ENCODE measurements around the gene ATF6. TPM values are rescaled to one million over a fixed set of nuclear protein-coding genes. Genes with fewer than 3 reads are reported as not detected.

The ATF6 gene
- polyA plus RNA-seq, 2 of the 4 experiments (the other 2 are of a cell fraction): 8.6 to 28.0 TPM

DNA sequence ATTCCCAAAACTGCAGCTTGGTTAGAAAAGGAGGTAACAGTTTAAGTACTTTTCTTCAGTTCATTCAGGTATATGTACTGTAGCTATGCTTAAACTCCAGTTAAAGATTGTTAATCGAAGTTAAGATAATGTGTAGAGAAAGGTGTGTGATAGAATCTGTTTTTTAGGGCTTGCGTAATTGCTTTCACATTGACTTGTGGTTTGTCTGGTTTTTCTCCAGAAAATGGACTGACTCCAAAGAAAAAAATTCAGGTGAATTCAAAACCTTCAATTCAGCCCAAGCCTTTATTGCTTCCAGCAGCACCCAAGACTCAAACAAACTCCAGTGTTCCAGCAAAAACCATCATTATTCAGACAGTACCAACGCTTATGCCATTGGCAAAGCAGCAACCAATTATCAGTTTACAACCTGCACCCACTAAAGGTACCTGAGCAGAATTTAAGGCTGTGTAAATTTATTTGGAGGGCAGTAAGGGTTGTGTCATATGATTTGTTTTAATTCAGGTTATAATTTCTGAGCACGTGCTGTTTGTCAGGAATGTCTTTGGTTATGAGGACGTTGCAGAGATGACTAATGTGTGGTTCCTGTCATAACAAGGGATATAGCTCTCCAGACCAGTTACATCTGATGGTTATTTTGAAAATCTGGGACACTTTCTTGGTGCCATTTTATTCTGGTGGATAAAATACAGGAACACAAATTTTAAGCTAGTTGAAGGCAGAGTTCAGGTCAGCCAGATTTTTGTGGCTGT lies 26.0 kb downstream of the ATF6 start:
- FAIRE-seq (no peak), ATAC-seq (0 out of 6 replicates have a peak, but pooled peaks of 1 of the 2 experiments have one; percentile 16), DNase-seq (ENCODE audit: low read depth in 1 of 2, low spot score in 1 of 2) (no peak)
- ChIA-PET POLR2A (interaction anchor here (1.3 kb wide), 1 partner anchor 245 kb away, joined by 15 read pairs; no protein-coding TSS in a partner anchor), CTCF (interaction anchor here (0.6 to 11.2 kb wide), 49 partner anchors 9 to 898 kb away, joined by 3 to 262 read pairs (median 4); partner anchors contain the start of genes NOS1AP and OLFML2B)
- no peak overlapping the region for H3K4me2 ChIP-seq
- WGBS (ENCODE audit: missing lambda C conversion rate): 81% methylated on average over 5 of the region's 5 CpGs
- no peak for TF ChIP-seq CHD2 (IDR thresholded peaks at IDR 0.05; ENCODE audit: low read length, partially characterized antibody)
- no peak for TF ChIP-seq RNF2 (IDR thresholded peaks at IDR 0.05; ENCODE audit: borderline replicate concordance, low read depth)
- no peak for TF ChIP-seq RARB (CRISPR knock-in tag; IDR thresholded peaks at IDR 0.05)
- TF ChIP-seq EP300 (IDR thresholded peaks at IDR 0.05): no peak
- no peak for TF ChIP-seq POLR2AphosphoS2 (conservative IDR thresholded peaks at IDR 0.05; ENCODE audit: low read length)
- TF ChIP-seq SREBF2 (IDR thresholded peaks at IDR 0.05): no peak
- no peak for TF ChIP-seq KDM5A (IDR thresholded peaks at IDR 0.05)
- TF ChIP-seq HOXA7 (CRISPR knock-in tag; IDR thresholded peaks at IDR 0.05): no peak
- TF ChIP-seq, protein P1, sequence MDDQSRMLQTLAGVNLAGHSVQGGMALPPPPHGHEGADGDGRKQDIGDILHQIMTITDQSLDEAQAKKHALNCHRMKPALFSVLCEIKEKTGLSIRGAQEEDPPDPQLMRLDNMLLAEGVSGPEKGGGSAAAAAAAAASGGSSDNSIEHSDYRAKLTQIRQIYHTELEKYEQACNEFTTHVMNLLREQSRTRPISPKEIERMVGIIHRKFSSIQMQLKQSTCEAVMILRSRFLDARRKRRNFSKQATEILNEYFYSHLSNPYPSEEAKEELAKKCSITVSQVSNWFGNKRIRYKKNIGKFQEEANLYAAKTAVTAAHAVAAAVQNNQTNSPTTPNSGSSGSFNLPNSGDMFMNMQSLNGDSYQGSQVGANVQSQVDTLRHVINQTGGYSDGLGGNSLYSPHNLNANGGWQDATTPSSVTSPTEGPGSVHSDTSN (IDR thresholded peaks at IDR 0.05): no peak
- TF ChIP-seq ZNF302 (CRISPR knock-in tag; IDR thresholded peaks at IDR 0.05): no peak
- no peak for TF ChIP-seq EHF (CRISPR knock-in tag; IDR thresholded peaks at IDR 0.05)
- TF ChIP-seq BHLHE40 (IDR thresholded peaks at IDR 0.05; ENCODE audit: low read depth, low read length): no peak
- TF ChIP-seq, protein P2, sequence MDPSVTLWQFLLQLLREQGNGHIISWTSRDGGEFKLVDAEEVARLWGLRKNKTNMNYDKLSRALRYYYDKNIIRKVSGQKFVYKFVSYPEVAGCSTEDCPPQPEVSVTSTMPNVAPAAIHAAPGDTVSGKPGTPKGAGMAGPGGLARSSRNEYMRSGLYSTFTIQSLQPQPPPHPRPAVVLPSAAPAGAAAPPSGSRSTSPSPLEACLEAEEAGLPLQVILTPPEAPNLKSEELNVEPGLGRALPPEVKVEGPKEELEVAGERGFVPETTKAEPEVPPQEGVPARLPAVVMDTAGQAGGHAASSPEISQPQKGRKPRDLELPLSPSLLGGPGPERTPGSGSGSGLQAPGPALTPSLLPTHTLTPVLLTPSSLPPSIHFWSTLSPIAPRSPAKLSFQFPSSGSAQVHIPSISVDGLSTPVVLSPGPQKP (IDR thresholded peaks at IDR 0.05; ENCODE audit: low read depth, low read length): no peak
- no peak for TF ChIP-seq TFCP2L1 (CRISPR knock-in tag; IDR thresholded peaks at IDR 0.05)
- no peaks in the 10 kb centered on the region for H3K9me3 ChIP-seq
- no peak overlapping the region for H3K4me3 ChIP-seq
- peaks cover 4% of the 10 kb centered on the region; the same call in 1 of the 3 replicates for H3K4me1 ChIP-seq
- H3K27ac ChIP-seq: no peak overlapping the region

DNA sequence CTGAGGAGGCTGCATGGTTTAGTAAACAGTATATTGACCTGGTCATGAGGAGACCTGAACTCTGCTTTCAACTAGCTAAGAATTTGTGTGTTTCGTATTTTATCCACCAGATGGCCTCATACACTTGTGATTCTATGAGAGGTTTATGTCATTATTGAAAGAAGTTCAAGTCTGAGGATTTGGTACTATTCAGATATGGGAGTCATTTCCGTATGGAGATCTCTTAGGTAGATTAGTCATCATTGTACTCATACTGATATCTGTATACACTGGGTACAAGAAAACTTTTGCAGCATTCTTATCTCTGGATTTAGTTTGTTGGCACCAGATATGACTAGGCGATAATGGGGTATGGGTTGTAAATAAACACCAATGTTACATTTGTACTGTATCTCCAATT lies 26.6 kb downstream of the ATF6 start:
- Histone ChIP-seq H3K4me2 (no peak overlapping the region), H3K4me1 (peaks cover 4% of the 10 kb centered on the region; the same call in 1 of the 3 replicates), H3K4me3 (no peak overlapping the region), H3K27ac (no peak overlapping the region), H3K9me3 (no peaks in the 10 kb centered on the region)
- no peak for TF ChIP-seq FOSL2 (IDR thresholded peaks at IDR 0.05)
- TF ChIP-seq FOSL2 (CRISPR knock-in tag; IDR thresholded peaks at IDR 0.05): peak; percentile 46
- TF ChIP-seq JUNB (IDR thresholded peaks at IDR 0.05): no peak
- TF ChIP-seq SMC3 (IDR thresholded peaks at IDR 0.05): peak; percentile 90
- TF ChIP-seq CEBPB (IDR thresholded peaks at IDR 0.05): no peak
- TF ChIP-seq, protein P3, sequence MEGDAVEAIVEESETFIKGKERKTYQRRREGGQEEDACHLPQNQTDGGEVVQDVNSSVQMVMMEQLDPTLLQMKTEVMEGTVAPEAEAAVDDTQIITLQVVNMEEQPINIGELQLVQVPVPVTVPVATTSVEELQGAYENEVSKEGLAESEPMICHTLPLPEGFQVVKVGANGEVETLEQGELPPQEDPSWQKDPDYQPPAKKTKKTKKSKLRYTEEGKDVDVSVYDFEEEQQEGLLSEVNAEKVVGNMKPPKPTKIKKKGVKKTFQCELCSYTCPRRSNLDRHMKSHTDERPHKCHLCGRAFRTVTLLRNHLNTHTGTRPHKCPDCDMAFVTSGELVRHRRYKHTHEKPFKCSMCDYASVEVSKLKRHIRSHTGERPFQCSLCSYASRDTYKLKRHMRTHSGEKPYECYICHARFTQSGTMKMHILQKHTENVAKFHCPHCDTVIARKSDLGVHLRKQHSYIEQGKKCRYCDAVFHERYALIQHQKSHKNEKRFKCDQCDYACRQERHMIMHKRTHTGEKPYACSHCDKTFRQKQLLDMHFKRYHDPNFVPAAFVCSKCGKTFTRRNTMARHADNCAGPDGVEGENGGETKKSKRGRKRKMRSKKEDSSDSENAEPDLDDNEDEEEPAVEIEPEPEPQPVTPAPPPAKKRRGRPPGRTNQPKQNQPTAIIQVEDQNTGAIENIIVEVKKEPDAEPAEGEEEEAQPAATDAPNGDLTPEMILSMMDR (IDR thresholded peaks at IDR 0.05): peak; percentile 78
- peak; percentile 84 to 89 for TF ChIP-seq RAD21 (conservative IDR thresholded peaks at IDR 0.05 in 1 of 2, IDR thresholded peaks at IDR 0.05 in 1 of 2)
- TF ChIP-seq RNF2 (IDR thresholded peaks at IDR 0.05; ENCODE audit: borderline replicate concordance, low read depth): no peak
- FAIRE-seq (peak; percentile 91), DNase-seq (ENCODE audit: low read depth in 1 of 2, low spot score in 1 of 2) (peak; percentile 51 to 74), ATAC-seq (peak; percentile 91 to 93)
- CTCF ChIA-PET: interaction anchor here (0.6 to 11.2 kb wide), 54 partner anchors 9 to 897 kb away, joined by 3 to 262 read pairs (median 4); partner anchors contain the start of genes NOS1AP and OLFML2B
- POLR2A ChIA-PET: interaction anchor here (1.3 kb wide), 1 partner anchor 245 kb away, joined by 15 read pairs; no protein-coding TSS in a partner anchor
- 34% methylated on average over 3 of the region's 3 CpGs for WGBS (ENCODE audit: missing lambda C conversion rate)
